SKM-1 (cell line): ENCODE data around the gene DOCK11.
A peak's percentile ranks its signal among the peaks of the same experiment; 100 is the strongest.
"Not testable (repeated sequence)": the region's sequence is repeated elsewhere in the genome, so short reads cannot be mapped to it uniquely, and the experiment has no call there.

Source experiments
- DNase-seq: peaks from one replicate; lab custom pipeline; 2025; ENCODE audit not compliant: unreplicated experiment; lab: John Stamatoyannopoulos, UW

Gene DOCK11

DNA sequence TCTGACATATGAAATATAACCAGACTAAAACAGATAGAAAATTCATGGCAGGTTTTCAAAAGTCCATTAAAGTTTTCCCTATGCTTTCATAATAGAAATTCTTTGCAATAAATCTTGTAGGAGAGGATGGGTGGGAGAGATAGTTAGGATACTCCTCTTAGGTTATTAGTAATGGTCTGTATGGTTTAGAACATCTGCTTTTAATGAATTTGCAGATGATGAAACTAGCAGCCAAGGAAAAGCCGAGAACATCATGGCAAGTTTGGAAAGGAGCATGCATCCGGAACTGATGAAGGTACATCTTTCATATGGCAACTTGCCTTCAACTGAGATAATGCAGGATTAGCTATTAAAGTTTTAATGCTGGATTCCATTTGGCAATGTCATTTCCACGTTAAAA lies 70.7 kb downstream of the DOCK11 start:
- no peak for DNase-seq

GRCh38 chrX:118569676-118570075 lies 74.1 kb downstream of the DOCK11 start:
- DNase-seq: no peak

DNA sequence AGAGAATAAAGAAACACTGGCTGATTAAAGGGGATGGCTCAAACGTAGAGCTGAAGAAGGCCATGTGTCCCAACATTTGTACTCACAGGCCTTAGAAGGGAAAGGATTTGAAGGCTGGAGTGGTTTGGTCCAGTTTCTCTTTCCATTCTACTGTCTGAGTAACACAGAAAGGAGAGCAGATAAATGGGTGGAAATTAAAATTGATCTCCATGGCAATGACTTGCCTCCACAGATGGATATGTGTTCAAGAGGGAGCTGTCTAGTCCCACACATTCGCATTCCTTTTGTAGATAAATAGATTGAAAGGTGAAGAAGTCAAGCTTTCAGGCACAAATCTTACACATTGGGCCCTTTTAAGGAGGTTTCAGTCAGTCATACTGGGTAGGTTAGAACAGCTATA lies 74.6 kb downstream of the DOCK11 start:
- DNase-seq: no peak

GRCh38 chrX:118571836-118572235 lies 76.2 kb downstream of the DOCK11 start:
- no peak for DNase-seq

GRCh38 chrX:118574666-118575065 lies 79.1 kb downstream of the DOCK11 start:
- DNase-seq: no peak

DNA sequence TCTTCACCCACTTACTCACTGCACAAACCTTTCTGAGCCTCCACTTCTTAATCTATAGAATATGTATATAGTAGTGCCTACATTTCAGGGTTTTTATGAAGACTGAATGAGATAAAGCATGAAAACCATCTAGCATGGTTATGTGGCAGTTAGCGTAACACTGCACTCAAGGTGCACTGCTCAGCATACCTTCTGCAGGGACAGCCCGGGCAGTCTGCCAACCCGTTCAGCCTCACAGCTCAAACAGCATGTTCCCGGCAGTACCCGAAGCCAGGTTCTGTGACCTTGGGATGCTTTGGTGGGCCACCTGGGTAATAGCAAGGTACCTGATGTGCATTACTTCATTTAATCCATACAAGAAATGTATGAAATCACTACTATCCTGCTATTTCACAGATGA lies 81.4 kb downstream of the DOCK11 start:
- DNase-seq: no peak

DNA sequence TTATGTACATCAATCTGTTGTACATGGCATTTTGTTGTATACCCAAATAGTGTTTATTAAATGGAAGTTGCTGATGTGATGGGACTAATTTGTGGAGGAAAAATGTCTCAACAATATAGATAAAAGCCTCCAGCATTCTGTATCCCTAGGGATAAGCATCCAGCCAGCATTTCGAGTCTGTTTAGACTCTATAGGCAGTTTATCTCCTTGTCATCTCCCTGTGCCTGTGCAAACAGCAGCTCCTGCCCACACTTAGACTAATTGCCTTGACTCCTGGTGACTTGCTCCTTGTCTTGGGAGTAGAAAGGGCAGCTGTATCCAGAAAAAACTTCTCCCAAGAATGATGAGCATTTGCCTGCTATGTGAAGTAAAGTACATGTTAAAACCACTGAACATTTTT lies 83.8 kb downstream of the DOCK11 start:
- DNase-seq: no peak

GRCh38 chrX:118582926-118583325 lies 87.3 kb downstream of the DOCK11 start:
- DNase-seq: not testable (repeated sequence)

DNA sequence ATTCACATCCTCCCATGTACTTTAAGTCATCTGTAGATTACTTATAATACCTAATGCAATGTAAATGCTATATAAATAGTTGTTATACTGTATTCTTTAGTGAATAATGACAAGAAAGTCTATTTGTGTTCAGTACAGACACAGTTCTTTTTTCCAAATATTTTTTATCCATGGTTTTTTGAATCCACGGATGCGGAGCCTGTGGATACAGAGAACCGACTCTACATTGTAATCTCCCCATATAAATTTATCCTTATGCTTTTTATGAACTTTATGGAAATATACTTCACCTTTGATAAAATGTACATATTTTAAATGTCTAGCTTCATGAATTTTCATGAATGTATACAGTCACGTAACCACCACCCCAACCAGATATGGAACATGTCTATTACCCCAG lies 88.2 kb downstream of the DOCK11 start:
- DNase-seq: no peak

GRCh38 chrX:118585296-118585695 lies 89.7 kb downstream of the DOCK11 start:
- DNase-seq: no peak

GRCh38 chrX:118586206-118586605 lies 90.6 kb downstream of the DOCK11 start:
- not testable (repeated sequence) for DNase-seq

GRCh38 chrX:118588715-118589114 lies 93.1 kb downstream of the DOCK11 start:
- no peak for DNase-seq

GRCh38 chrX:118589227-118589626 lies 93.6 kb downstream of the DOCK11 start:
- no peak for DNase-seq

- no peak for DNase-seq
Measured at GRCh38 chrX:118593407-118593806, 97.8 kb downstream of the DOCK11 start.

DNA sequence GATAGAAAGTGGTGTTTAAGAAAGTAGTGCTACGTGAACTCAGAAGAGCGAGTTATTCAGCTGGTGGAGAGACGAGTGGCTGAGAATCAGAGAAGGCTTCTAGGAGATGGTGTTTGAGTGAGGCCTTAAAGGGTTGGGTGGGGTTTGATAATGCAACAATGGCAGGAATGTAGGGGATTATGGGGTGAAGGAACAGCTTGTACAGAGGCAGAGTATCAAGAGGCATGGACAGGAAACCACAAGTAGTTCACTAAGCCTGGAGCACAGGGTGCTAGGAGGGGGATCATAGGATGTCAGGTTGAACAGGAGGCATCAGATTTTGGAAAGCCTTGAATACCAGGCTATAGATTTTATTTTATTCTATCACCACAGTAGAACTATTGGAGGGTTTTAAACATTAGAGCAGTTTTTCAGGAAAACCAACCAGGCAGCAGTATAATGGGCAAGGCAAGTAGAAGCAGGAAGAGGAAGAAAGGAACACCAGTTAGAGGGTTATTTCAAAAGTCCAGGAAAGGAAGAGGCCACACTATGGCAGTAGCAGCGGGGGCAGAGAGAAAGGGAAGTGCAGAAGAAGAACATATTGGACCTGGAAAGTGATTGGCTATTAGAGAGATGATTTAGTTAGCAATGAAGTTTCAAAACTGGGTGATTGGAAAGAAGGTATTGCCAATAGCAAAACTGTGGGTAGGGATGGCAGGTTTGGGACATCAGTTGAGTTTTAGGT lies 99.2 kb downstream of the DOCK11 start:
- DNase-seq: peak; percentile 9

GRCh38 chrX:118595501-118596042 lies 100.0 kb downstream of the DOCK11 start:
- DNase-seq: no peak

DNA sequence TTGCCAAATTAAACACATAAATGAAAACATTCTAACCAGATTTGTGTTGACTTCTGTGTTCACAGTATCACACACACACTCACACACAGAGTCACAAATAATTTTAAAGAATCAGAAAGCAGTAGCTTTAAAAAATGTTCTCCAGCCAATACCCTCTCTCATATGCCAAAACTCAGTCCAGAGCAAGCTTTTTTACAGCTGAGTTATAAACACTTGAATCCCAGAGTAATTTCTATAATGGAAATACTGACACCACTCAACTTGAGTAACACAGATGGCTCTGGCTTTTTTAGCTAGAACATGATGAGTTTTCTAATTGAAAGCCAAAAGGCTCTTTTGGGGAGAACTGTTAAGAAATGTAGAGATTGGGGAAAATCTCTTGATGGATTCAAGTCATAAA lies 100.8 kb downstream of the DOCK11 start:
- DNase-seq: no peak

- peak; percentile 16 for DNase-seq
Measured at GRCh38 chrX:118603981-118604380, 108.4 kb downstream of the DOCK11 start.

DNA sequence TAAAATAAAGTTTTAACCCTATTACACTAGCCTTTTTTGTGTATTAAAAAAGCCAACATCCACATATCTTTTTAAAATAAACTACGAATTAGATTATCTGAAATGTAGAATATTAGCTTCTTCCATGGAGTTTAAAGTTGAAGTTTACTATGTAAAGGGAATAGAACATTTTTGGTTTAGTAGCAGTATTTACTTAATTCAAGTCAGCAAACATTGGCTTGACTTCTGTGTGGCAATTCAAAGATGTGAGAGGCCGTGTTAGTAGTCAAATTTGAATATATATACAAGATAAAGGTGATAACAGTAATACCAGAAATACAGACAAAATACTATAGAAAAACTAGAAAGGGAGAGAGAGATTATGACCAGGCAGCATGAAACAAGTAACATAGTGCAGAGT lies 116.7 kb downstream of the DOCK11 start:
- DNase-seq: no peak

DNA sequence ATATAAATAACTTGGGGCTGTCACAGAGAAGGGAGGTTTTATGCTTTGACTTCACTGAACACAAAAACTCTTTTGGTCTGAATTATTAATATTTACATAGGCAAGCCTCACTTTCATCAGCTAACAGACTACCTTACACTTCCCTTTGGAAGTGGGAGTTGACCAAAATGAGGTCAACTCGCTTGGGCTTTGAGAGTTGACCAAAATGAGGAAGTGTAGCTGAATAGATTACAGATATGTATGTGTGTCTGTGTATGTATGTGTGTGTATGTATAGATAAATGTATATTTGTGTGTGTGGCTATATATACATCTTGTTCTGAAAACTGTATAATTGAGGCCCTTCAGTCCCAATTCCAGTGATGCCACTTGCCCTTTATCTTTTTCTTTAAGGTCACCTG lies 118.5 kb downstream of the DOCK11 start:
- peak; percentile 1 for DNase-seq

GRCh38 chrX:118615141-118615540 lies 119.5 kb downstream of the DOCK11 start:
- no peak for DNase-seq

GRCh38 chrX:118621081-118621759 lies 125.6 kb downstream of the DOCK11 start:
- DNase-seq: no peak
